HG03354 (cell line): ENCODE data around the gene WDR19.
"Not testable (repeated sequence)": the region's sequence is repeated elsewhere in the genome, so short reads cannot be mapped to it uniquely, and the experiment has no call there.

ENCODE experiments used
- ATAC-seq: cut with Tn5 transposase; IDR thresholded peaks from one replicate; pipeline ENCODE4 v1.9.1; 2021; ENCODE audit warnings: mild to moderate bottlenecking; ENCODE audit not compliant: unreplicated experiment, poor library complexity, severe bottlenecking

Gene WDR19

DNA sequence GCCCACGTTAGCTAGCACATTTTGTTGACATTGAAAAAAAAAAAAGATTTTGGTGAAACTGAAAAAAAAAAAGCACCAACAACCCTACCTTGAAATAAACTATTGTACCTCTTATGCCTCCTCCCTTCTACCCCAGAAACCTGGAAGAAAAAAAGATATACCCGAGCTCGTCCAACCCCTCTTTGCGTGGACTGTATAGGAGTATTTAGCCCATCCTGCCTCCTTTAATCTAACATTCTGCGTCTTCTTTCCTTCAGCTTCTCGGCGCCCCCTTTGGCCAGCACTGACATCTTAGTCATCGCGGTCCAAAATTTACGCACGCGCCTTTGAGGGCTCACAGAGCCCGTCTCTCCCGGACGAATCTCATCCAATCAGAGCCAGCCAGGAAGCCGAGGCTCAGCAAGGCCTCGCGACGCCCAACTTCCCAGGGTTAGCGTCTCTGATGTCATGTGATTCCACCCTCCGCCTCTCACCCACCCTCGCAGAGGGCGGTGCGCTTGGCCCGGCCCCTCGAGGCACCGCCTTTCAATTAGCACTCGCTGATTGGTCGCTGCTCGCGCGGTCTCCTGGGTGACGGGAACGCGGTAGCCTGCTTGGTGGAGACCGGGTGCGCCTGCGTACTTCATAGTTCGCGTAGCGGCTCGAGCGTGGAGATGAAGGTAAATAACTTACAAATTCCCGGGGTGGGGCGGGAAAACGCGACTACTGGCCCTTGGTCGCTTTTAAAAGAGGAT lies at the start of gene WDR19:
Gene WDR19, plus strand, starts transcription at position 625 of the 734 bp plus-strand sequence. Its CDS starts 29 bp downstream, at position 654.
- ATAC-seq, result peak; percentile 98

DNA sequence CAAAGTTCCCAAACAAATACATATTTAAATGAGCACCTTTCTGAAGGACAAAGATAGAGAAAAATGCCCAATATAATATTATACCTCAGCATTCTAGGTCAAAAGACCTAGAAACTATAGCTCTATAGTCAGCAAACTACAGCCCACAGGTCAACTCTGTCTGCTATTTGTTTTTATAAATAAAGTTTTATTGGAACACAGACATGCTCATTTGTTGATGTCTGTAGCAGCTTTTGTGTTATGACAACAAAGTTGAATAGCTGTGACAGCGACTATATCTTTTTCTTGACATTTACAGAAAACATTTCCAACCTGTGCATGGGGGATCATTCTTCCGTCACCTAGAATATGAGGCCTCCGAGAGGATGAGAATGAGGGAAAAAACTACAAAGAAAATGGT lies 48.7 kb upstream of the WDR19 start:
- ATAC-seq, result no peak

- ATAC-seq, result no peak
These were observed 47.5 kb upstream of the WDR19 start for GRCh38 chr4:39134683-39135306.

- ATAC-seq, result not testable (repeated sequence)
These were observed 44.1 kb upstream of the WDR19 start for GRCh38 chr4:39138227-39138626.

GRCh38 chr4:39146211-39146610 lies 36.1 kb upstream of the WDR19 start:
- no peak for ATAC-seq

DNA sequence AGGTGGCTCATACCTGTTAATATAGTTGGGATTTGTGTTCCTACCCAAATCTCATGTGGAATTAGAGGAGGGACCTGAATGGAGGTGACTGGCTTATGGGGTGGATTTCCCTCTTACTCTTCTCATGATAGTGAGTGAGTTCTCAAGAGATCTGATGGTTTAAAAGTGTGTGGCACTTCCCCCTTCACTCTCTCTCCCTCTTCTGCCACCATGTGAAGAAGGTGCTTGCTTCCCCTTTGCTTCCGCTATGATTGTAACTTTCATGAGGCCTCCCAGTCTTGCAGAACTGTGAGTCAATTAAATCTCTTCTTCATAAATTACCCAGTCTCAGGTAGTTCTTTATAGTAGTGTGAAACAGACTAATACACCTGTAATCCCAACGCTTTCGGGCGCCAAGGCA lies 28.3 kb upstream of the WDR19 start:
- ATAC-seq, result no peak

DNA sequence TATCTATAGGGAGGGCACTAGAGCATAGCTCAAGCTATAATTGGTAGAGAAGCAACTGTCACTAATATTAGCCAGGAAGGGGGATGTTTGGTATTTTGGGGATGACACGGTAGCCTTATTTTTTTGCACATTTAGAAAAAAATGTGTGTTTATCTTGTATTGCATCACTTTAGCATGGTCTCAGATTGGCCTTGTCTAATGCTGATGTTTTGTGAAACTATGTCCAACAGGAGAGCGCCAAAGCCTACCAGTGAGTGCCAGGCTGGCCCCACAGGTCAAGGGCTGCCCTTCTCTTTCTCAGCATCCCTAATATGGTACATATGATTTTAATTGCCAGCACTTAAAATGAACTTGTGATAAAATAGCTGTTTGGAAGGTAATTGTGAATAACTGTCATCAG lies 24.8 kb upstream of the WDR19 start:
- ATAC-seq, result no peak

- no peak for ATAC-seq
These were observed 16.2 kb upstream of the WDR19 start for GRCh38 chr4:39166177-39166576.

GRCh38 chr4:39166669-39167068 lies 15.7 kb upstream of the WDR19 start:
- ATAC-seq, result no peak

DNA sequence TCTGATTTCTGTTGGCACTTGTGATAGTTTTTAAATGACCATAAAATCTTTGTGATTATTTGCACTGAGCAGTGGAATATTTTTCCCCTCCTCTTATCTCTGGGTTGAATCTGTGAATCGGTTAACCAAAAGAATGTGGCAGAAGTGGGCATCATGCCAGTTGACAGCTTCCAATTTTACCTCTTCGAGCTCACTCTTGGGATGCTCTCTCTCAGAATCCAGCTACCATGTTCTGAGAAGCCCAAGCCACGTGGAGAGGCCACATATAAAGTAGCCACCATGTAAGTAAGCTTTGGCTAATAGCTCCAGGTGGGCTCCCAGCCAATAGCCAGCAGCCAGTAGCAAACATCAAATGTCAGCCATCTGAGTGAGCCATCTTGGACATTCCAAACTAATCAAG lies 12.9 kb upstream of the WDR19 start:
- no peak for ATAC-seq

- ATAC-seq, result no peak
These were observed 12.0 kb upstream of the WDR19 start for GRCh38 chr4:39170301-39170700.

- no peak for ATAC-seq
These were observed 3.6 kb upstream of the WDR19 start for GRCh38 chr4:39178706-39179105.

- no peak for ATAC-seq
These were observed 2.6 kb upstream of the WDR19 start for GRCh38 chr4:39179681-39180080.

DNA sequence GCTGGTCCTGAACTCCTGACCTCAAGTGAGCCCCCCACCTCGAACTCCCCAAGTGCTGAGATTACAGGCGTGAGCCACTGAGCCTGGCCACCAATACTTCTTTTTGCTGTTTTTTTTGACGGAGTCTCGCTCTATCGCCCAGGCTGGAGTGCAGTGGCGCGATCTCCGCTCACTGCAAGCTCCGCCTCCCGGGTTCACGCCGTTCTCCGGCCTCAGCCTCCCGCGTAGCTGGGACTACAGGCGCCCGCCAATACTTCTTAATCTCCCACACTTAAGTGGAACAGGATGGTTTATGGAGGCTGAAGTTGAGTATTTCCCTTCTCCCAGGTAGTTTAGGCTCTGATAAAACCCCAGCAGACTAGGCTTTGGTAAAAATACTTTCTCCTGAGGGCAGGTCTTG lies 1.7 kb upstream of the WDR19 start:
- ATAC-seq, result not testable (repeated sequence)

DNA sequence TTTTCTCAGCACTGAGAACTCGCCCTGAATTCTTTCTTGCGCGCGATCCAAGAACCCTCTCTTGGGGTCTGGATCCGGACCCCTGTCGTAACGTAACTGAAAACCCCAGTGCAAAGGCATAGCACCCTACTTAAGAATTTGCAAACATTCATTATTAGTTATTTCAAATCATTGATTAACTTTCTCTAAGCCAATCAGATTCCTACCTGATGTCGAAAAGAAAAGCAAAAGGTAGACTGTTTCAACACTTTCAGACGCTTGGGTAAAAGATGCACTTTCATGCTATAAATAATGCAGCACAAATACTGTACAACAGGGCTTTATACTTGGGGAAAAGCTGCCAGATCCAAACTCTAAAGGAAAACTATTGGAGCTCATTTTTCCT lies 817 bp upstream of the WDR19 start:
- no peak for ATAC-seq

- no peak for ATAC-seq
These were observed 19.6 kb downstream of the WDR19 start for GRCh38 chr4:39201963-39202362.

- no peak for ATAC-seq
These were observed 22.2 kb downstream of the WDR19 start for GRCh38 chr4:39204543-39204942.

- ATAC-seq, result no peak
These were observed 22.7 kb downstream of the WDR19 start for GRCh38 chr4:39205000-39205399.

DNA sequence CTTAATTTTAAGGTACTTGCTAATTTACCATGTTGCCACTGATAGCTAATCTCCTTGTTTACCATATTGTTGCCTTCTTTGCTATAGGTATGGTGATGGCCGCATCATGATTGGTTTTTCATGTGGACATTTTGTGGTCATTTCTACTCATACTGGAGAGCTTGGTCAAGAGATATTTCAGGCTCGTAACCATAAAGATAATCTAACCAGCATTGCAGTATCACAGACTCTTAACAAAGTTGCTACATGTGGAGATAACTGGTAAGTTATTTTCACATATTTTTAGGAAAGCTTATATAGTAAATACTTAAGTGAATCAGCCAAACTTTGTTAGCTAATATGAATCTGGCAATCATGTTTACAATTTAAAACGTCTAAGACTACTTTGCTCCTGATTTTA lies 23.1 kb downstream of the WDR19 start:
- ATAC-seq, result no peak

DNA sequence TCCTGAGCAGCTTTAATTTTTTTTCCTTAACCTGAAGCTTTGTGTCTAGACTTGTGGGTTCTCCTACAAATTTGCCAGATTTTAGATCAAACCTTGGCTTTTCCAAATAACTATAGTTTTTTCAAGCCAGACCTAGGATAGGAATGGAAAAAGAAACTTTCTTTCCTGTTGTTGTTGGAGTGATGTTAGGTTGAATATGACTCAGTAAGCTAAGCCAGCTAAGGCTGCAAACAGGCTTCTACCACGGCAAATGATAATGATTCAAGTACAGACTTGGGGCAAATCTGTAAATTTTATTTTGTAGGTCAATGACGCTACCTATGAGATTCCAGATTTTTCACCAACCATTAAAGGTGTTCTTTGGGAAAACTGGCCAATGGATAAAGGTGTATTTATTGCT lies 45.6 kb downstream of the WDR19 start:
- ATAC-seq, result no peak

DNA sequence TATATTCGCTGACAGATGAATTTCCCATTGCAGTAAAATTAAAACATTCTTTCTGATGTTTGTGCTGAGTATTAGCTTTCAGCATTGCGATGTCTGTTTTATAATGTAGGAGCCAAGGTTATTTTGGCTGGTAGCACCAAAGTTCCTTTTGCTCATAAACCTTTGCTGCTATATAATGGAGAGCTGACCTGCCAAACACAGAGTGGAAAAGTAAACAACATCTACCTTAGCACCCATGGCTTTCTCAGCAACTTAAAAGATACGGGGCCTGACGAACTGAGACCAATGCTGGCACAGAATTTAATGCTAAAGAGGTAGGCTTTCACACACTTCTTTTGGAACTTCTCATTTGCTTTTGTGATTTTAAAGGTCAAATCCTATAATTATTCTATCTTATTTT lies 46.0 kb downstream of the WDR19 start:
- ATAC-seq, result no peak

DNA sequence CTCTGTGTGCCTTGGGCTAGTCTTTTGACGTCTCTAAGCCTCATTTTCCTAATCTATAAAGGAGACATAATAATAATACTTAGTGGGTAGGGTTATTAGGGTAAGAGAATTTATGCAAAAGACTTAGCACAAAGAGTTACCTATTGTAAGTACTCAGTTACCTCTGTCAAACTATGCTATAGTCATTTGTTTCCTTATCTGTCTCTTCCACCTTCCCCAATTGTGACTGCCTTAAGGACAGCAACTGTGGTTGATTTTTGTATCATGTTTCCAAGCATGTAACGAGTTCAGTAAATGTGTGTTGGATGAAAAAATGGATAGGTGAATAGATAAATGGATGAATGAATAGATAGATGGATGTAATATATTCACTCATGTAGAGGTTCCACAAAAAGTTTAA lies 48.1 kb downstream of the WDR19 start:
- ATAC-seq, result no peak
